HG03442 (cell line): ENCODE measurements around the gene EIPR1.

Source experiments
- ATAC-seq: cut with Tn5 transposase; IDR thresholded peaks from one replicate; pipeline ENCODE4 v1.9.1; 2021; ENCODE audit warnings: mild to moderate bottlenecking, moderate library complexity; ENCODE audit not compliant: unreplicated experiment

Gene EIPR1

DNA sequence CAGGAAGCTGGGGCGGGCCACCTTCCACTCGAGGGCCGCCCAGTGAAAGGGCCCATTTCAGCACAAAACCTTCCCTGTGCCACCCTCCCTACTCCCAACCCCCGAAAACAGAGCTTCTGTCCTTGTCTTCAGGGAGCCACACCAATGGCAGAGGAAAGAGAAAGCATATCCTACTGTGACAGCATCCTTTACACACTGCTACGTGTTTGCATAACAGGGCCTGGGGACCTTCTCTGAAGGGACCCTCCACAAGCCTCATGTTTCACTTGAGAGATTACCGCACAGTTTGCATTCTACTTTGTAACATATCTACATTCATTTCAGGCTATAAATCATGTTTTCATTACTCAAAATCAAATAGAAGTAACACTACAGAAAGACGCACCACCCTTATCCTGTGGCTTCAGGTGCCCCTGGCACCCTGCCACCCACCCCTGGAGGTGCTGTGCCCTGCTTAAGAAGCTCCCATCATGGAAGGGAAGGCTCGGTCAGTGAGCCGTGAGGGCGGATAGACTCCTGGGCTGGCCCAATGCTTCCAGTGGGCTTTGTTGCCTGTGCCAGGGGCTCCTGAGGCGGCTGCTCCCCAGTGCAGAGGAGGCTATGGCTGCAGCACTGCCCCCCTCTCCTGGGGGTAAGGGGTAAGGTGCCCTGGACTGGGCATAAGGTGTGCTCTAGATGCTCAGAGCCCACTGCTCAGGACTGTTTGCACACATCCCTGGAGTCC lies 52.0 kb downstream of the EIPR1 start:
- ATAC-seq, result no peak

DNA sequence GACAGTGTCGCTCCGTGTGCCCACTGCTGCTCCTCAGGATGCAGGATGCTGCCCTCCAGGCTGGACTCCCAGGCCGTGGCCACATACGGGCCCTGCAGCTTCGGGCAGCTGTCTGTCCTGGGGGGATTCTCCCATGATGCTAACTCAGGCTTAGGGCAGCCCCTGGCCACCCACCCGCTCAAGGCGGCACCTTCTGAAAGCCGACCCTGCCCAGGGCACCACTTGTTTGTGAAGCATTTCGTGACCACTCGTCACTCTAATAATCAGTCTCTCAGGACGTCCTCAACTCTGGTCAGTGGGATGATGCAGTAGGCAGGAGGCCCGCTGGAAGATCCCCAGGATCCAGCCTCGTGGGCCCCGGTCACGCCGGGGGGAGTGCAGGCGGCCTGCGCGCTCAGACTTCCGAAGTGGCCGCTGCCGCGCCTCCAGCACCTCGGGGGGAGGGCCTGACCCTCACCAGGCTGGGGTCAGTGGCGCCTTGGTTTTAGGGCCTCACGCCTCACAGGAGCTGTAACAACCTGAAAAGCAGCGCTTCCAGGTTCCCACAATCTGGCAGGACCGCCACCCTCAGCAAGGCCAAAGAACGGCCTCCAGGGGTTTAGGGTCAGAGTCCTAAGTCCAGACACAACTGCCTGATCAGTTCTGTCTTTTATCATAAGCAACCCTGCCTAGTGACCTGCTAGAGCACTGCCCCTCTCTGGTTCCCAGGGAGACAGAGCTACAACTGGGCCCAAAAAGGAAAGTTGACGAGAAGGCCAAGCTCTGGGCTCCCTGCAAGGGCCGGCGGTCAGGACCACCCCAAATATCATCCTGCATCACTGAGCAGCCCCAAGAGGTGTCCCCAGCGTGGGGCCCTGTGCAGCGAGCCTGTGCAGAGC lies 53.0 kb downstream of the EIPR1 start:
- ATAC-seq, result no peak

DNA sequence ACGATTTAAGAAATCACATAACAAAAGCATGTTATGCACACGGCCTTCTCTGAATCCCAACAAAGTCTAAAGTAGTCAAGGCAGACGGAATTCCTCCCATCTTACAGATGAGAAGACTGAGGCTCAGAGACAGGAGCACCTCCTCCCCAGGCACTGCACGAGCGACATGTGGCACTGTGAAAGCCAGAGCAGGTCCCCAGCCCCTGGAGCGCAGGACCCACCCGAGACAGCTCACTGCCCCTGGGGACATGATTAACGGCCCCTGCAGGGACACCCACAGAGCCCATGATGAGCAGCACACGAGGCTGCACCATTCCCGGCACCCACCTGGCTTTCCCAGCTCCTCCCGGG lies 53.6 kb downstream of the EIPR1 start:
- no peak for ATAC-seq

DNA sequence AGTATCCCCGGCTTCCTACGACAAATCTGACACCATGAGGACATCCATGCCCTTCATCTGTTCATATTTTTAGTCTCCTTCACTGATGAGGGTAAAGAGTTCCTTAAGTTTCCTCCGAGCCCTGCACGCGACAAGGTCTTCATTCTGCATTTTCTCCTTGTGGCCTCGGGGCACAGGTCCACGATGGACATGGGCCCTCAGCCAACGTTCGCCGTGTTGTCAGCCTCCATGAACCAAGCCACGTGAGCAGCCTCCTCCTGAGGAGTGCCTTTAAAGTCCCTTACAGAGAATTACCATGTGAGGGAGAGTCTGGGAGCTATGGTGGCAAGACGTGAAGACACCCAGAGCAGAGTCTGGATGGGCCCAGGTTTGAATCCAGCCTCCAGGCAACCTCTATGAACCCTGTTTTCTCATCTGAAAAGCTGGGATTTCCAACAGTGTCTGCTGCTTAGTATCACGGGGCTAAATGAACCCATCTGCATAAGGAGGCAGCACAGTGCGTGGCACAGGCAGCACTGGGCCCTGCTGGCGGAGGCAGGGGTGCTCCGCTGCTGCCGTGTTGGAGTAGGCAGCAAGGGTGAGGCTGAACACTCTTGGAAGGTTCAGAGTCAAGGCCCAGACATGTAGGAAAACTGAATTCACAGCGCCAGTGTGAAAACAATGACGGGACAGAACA lies 54.1 kb downstream of the EIPR1 start:
- no peak for ATAC-seq

DNA sequence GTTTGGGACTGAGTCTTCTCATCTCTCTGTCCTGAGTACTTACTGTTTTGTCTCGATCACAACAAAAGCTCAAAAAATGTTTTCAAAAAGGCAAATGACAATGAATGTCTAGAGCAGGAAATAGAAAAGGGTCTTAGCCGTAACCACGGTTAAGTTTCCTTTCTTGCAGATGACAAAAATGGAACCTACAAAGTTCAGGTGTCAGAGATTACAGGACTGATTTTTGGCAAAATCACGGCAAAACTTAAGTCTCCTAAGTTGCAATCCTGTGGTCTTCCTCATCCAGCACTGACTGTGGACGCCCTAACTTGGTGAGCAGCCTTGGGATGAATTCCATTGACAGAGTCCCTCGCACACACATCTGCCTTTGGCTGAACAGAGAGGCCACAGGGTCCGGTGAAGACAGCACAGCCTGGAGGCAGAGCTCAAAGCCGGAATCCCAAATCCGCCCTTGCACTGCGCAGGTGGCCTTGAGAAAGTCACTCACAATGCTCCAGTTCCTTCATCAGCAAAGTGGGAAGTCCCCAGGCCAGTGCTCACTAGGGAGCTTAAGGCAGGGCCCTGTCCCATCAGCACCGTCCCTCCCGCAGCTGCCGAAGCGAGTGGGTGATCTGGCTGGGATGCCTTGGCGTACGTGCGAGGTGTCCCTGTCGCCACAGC lies 55.2 kb downstream of the EIPR1 start:
- no peak for ATAC-seq

- no peak for ATAC-seq
Observed at GRCh38 chr2:3321825-3322224, 55.8 kb downstream of the EIPR1 start.

DNA sequence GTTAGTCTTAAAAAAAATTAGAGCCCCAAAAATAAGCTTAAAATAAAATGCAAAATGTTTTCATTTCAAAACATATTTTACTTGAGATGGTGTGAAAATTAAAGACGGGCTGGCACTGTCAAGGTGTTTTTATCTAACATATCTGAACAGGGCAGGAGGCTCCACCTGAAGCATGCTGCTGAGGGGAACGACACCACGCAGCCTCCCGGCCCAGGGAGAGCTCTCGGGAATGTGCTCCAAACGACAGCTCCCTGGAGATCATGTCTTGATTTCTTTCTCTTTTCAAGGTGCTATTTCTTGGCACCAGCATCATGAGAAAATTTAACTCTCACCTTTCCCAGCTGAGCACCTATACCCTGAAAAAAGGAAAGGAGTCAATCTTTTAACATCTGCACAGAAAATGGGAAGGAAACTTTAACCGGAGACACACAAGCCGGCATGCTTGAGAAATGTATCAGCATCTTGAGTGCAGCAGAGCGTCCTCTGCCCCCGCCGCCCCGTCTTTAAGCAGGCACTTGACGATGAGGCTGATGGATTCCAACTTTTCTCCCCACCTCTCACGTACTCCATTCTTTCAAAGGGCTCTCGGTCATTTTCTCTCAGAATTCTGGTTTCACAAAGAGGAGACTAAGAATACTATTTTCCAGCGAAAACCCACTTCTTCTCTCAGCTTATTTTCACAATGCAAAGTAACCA lies 56.6 kb downstream of the EIPR1 start:
- ATAC-seq, result no peak

- ATAC-seq, result no peak
Observed at GRCh38 chr2:3319745-3320566, 57.7 kb downstream of the EIPR1 start.

GRCh38 chr2:3319134-3319533 lies 58.5 kb downstream of the EIPR1 start:
- no peak for ATAC-seq

DNA sequence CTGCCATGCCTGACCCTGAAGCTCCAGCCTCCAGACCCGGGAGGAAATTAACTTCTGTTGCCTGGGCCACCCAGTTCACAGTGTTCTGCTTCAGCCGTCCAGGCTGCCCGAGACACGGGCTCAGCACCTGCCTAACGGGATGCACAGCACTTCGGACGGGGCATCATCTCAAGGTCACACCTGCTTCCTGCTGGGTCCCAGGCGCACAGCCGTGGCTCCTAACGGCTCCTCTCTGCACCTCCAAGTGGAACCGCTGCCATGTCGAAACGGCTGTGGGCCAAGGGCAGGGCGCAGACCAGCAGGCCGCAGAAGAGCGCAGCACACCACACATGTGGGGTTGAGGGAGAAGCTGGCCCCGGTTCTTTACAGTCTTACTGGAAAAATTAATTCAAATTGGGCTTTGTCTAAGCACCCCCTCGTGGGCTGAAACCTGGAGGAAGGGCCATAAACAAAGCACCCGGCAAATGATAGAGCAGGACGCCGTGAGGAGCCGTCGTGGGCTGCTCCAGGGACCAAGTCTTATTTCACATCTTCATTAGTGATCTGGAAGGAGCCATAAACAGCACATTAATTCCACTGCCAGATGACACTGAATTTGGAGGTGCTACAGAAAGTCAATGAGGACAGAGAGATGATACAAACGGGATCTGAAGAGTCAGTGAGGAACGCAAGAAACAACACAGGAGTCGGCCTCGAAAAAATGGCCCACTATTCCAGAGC lies 59.6 kb downstream of the EIPR1 start:
- ATAC-seq, result no peak

GRCh38 chr2:3317277-3317685 lies 60.3 kb downstream of the EIPR1 start:
- no peak for ATAC-seq

DNA sequence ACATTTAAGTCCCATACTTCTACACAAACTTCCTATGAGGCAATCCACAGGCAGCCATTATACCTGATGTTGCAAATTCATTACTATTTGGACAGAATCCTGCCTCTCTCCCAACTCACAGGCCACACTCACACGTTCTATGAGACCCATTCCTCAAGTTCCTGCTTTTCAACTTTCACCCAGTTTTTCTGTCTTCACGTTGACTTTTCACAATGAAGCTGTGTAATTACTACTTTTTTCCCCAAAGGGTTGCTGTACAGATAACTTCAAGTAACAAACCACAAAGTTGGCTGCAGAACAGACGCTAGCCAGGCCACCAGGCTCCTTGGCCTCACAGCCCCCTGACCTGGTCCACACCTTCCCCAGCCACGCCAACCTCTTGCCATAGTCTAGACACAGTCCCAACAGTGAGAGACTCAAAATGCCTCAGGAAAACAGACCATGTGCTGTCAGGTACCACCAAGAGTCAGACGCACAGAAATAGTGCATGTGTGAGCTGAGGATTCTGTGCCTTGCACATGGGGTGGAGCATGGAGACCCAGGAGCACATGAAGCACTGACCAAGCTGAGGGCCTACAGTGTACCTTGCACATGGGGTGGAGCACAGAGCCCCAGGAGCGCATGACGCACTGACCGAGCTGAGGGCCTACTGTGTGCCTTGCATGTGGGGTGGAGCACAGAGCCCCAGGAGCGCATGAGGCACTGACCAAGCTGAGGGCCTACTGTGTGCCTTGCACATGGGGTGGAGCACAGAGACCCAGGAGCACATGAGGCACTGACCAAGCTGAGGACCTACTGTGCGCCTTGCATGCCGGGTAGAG lies 61.0 kb downstream of the EIPR1 start:
- ATAC-seq, result no peak

- no peak for ATAC-seq
Observed at GRCh38 chr2:3314626-3315025, 63.0 kb downstream of the EIPR1 start.

- ATAC-seq, result no peak
Observed at GRCh38 chr2:3313781-3314375, 63.7 kb downstream of the EIPR1 start.

DNA sequence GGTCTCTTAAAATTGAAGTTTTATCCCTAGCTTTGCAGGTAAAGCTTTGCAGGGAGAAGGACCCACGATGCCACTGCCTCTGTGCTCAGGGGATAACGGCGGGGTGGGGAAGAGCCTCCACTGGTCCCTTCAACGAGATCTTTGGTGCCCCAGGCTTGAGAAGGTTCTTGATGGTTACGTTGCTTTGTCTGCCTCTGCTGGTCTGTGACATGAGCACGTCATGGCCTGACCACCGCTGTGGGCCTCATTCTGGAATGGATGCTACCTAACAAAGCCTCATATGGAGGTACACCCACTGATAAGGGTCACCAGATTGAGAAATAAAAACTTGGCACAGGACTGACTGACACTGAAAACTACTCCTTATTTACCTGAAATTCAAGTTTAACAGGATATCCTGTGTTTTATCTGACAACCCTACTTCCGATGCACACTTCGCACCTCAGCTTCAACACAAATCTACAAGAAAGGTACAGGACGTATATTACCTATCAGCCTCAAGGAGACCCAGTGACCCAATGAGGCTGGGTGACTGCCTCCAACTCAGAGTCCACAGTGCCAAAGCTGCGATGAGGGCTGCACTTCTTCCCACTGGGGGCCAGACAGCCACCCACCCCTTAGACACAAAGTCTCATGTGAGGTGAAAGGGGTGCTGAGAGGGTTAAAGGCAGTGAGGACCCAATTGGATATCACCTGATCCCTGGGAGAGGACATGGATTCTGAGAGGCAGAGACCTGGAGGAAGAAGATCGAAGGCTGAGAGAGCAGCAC lies 64.9 kb downstream of the EIPR1 start:
- ATAC-seq, result no peak

DNA sequence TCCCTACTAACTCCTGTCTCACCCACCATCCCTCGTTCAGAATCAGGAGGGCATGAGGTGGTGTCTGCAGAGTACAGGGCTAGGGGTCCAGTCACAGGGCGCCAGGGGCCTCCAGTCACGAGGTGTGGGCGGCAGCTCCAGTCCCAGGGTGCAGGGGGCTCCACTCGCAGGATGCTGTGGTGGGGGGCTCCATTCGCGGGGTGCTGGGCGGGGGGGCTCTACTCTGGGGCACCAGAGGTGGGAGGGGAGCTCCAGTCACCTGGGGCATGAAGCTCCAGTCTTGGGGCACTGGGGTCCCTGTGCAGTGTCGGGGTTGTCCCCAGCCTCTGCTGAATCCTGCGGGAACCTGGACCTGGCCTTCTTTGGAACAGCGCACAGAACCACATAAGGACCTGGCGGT lies 66.0 kb downstream of the EIPR1 start:
- no peak for ATAC-seq
